Neural cell (in vitro differentiated cells): ENCODE data around the gene RIN1. TPM values are rescaled to one million over a fixed set of nuclear protein-coding genes. Genes with fewer than 3 reads are reported as not detected.
A peak's percentile ranks its signal among the peaks of the same experiment; 100 is the strongest.
"Not testable (repeated sequence)": the region's sequence is repeated elsewhere in the genome, so short reads cannot be mapped to it uniquely, and the experiment has no call there.

Experiments
- H2AFZ ChIP-seq: fragments of 200-600, 300-800 bp; sonication (generic), shearing (Covaris generic); 2 replicates; pipeline ENCODE4 v1.6.0; 2014; ENCODE audit warnings: low read depth, mild to moderate bottlenecking, antibody characterized with exemption, low read length, moderate library complexity
- H3F3A ChIP-seq: fragments of 200-600 bp; shearing (Covaris generic); 2 replicates; pipeline ENCODE4 v1.6.1; 2016; ENCODE audit warnings: mild to moderate bottlenecking, moderate library complexity, mixed read lengths, antibody characterized with exemption, low read length; ENCODE audit not compliant: insufficient read depth, poor library complexity, severe bottlenecking
- H3K27ac ChIP-seq: fragments of 200-600, 300-800 bp; sonication (generic), shearing (Covaris generic); 2 replicates; pipeline ENCODE4 v1.5.1; 2014; ENCODE audit warnings: mild to moderate bottlenecking, low read length, moderate library complexity
- H3K27me3 ChIP-seq: fragments of 300-800, 200-600 bp; sonication (generic), shearing (Covaris generic); 2 replicates; pipeline ENCODE4 v1.6.0; 2014; ENCODE audit warnings: mild to moderate bottlenecking, low read depth, low read length, moderate library complexity; ENCODE audit not compliant: insufficient read depth
- H3K36me3 ChIP-seq: fragments of 300-800, 200-600 bp; sonication (generic), shearing (Covaris generic); 2 replicates; pipeline ENCODE4 v1.5.1; 2014; ENCODE audit warnings: mild to moderate bottlenecking, antibody characterized with exemption, low read length, moderate library complexity; ENCODE audit not compliant: insufficient read depth
- H3K4me2 ChIP-seq: fragments of 300-800, 200-600 bp; sonication (generic), shearing (Covaris generic); 2 replicates; pipeline ENCODE4 v1.6.0; 2014; ENCODE audit warnings: mild to moderate bottlenecking, low read length
- H3K4me3 ChIP-seq: fragments of 300-800, 200-600 bp; sonication (generic), shearing (Covaris generic); 2 replicates; pipeline ENCODE4 v1.5.1; 2014; ENCODE audit warnings: mild to moderate bottlenecking, low read length, moderate library complexity
- H3K79me2 ChIP-seq: fragments of 200-600 bp; shearing (Covaris generic); replicated peaks from 2 replicates; pipeline ENCODE4 v1.6.0; 2014; ENCODE audit warnings: mild to moderate bottlenecking, low read length, moderate library complexity; ENCODE audit not compliant: insufficient read depth
- H3K9ac ChIP-seq: fragments of 300-800, 200-600 bp; sonication (generic), shearing (Covaris generic); 2 replicates; pipeline ENCODE4 v1.6.1; 2016; ENCODE audit warnings: mild to moderate bottlenecking, low read length, mixed read lengths
- H3K9me2 ChIP-seq: fragments of 200-600 bp; shearing (Covaris generic); 2 replicates; pipeline ENCODE4 v1.6.1; 2016; ENCODE audit warnings: mild to moderate bottlenecking, low read length, mixed read lengths; ENCODE audit not compliant: insufficient read depth
- H3K9me3 ChIP-seq: fragments of 200-600, 300-800 bp; sonication (generic), shearing (Covaris generic); 2 replicates; pipeline ENCODE4 v1.6.1; 2016; ENCODE audit warnings: mild to moderate bottlenecking, mixed run types, low read length, moderate library complexity, mixed read lengths
- H4K20me1 ChIP-seq: fragments of 200-600 bp; shearing (Covaris generic); 2 replicates; pipeline ENCODE4 v1.6.1; 2016; ENCODE audit warnings: mild to moderate bottlenecking, mixed run types; ENCODE audit not compliant: insufficient read depth
- MXI1 ChIP-seq: fragments of 450-650 bp; conservative IDR thresholded peaks from 2 replicates; pipeline ENCODE4 v1.6.1; 2014; ENCODE audit warnings: antibody characterized with exemption, mild to moderate bottlenecking; ENCODE audit not compliant: poor library complexity, severe bottlenecking
- RAD21 ChIP-seq: fragments of 450-650 bp; conservative IDR thresholded peaks from 2 replicates; pipeline ENCODE4 v1.6.1; 2014; ENCODE audit warnings: antibody characterized with exemption, mild to moderate bottlenecking, moderate library complexity
- polyA minus RNA-seq: library from RNA; depleted of rRNA, polyadenylated mRNA; stranded (reverse); fragments of >200 nt; gene quantifications from 2 replicates; pipeline ENCODE4 v1.2.3, GENCODE V29; 2014
- polyA plus RNA-seq: library from polyadenylated mRNA; depleted of rRNA; stranded (reverse); fragments of >200 nt; gene quantifications from 2 replicates; pipeline ENCODE4 v1.2.3, GENCODE V29; 2014
- TF ChIP-seq, protein P1 (sequence below): fragments of 450-650 bp; IDR thresholded peaks from 2 replicates; pipeline ENCODE4 v1.5.1; 2014; ENCODE audit warnings: antibody characterized with exemption, mild to moderate bottlenecking, moderate library complexity; ENCODE audit not compliant: poor library complexity, severe bottlenecking

The RIN1 gene, protein sequence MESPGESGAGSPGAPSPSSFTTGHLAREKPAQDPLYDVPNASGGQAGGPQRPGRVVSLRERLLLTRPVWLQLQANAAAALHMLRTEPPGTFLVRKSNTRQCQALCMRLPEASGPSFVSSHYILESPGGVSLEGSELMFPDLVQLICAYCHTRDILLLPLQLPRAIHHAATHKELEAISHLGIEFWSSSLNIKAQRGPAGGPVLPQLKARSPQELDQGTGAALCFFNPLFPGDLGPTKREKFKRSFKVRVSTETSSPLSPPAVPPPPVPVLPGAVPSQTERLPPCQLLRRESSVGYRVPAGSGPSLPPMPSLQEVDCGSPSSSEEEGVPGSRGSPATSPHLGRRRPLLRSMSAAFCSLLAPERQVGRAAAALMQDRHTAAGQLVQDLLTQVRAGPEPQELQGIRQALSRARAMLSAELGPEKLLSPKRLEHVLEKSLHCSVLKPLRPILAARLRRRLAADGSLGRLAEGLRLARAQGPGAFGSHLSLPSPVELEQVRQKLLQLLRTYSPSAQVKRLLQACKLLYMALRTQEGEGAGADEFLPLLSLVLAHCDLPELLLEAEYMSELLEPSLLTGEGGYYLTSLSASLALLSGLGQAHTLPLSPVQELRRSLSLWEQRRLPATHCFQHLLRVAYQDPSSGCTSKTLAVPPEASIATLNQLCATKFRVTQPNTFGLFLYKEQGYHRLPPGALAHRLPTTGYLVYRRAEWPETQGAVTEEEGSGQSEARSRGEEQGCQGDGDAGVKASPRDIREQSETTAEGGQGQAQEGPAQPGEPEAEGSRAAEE
- polyA plus RNA-seq, result 1.4 and 4.2 TPM in 2 replicates
- 0.24 and 1.3 TPM in 2 replicates for polyA minus RNA-seq

DNA sequence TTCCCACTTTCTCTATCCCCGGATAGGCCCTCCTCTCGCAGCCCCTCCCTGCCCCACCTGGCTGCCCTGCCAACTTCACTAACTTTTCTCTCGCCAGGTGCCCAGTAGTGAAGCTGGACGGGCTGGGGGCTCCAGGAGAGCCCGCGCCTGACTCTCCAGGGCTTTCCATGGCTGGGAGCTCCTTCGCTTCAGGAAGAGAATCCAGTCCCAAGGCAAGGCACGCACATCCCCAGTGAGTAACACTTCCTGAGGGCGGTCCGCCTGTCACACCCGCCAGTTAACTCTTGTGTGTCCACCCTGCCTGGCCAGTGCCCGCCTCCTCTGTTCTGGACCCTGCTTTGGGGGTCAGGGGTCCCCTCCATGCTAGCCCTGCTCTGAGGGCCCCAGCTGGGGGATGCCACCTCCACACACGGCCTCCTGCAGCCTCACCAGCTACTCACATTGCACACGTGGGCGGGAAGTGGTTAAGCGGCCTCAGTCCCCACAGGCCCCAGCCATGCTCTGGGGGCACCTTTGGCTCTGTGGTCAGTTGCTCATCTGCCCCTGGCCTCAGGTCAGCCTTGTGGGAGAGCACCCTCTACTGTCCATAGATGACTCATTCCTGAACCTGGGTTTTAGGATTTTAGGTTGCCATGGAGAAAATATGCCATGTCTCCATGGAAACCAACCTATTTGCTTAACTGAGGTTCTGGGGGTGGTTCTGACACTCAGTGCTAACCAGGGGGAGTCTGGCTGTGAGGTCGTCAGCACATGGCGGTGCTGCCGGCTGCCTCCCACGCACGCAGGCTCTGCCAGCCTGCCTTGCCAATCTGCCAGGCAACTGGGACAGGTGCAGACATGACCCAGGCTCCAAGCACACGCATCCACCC lies at the start of gene RIN1:
TSS of gene RIN1 (minus strand) at position 201 of the 869 bp plus-strand sequence. CDS start at position 169, 32 bp downstream.
- Histone ChIP-seq H2AFZ (no peak within 1 kb of the TSS), H3K9me3 (no peaks in the 10 kb centered on the region), H3K4me3 (peak within 1 kb of the TSS; percentile 28), H3K9me2 (no peaks in the 10 kb centered on the region), H3K27ac (no peak within 1 kb of the TSS), H3K79me2 (no peaks in the 10 kb centered on the region), H3K9ac (peak within 1 kb of the TSS; percentile 12), H3F3A (no peaks in the 10 kb centered on the region), H3K36me3 (no peaks in the 10 kb centered on the region), H3K4me2 (no peak within 1 kb of the TSS), H3K27me3 (no peaks in the 10 kb centered on the region), H4K20me1 (no peaks in the 10 kb centered on the region)
- TF ChIP-seq, protein P1, sequence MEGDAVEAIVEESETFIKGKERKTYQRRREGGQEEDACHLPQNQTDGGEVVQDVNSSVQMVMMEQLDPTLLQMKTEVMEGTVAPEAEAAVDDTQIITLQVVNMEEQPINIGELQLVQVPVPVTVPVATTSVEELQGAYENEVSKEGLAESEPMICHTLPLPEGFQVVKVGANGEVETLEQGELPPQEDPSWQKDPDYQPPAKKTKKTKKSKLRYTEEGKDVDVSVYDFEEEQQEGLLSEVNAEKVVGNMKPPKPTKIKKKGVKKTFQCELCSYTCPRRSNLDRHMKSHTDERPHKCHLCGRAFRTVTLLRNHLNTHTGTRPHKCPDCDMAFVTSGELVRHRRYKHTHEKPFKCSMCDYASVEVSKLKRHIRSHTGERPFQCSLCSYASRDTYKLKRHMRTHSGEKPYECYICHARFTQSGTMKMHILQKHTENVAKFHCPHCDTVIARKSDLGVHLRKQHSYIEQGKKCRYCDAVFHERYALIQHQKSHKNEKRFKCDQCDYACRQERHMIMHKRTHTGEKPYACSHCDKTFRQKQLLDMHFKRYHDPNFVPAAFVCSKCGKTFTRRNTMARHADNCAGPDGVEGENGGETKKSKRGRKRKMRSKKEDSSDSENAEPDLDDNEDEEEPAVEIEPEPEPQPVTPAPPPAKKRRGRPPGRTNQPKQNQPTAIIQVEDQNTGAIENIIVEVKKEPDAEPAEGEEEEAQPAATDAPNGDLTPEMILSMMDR, result peak; percentile 53
- TF ChIP-seq RAD21 (peak; percentile 48), MXI1 (no peak)

DNA sequence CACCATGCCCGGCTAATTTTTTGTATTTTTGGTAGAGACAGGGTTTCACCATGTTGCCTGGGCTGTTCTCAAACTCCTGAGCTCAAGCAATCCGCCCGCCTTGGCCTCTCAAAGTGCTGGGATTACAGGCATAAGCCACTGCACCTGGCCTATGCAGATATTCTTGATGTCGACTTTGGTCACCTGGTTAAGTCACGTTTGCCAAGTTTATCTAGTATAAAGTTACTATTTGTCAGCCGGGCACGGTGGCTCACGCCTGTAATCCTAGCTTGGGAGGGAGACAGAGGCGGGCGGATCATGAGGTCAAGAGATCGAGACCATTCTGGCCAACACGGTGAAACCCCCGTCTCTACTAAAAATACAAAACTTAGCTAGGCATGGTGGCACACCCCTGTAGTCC lies 48.1 kb upstream of the RIN1 start:
- H3K36me3 ChIP-seq, H3K9me3 ChIP-seq, H3K9ac ChIP-seq, H2AFZ ChIP-seq, H3K9me2 ChIP-seq, H3F3A ChIP-seq, H4K20me1 ChIP-seq, H3K27ac ChIP-seq, H3K4me3 ChIP-seq, H3K27me3 ChIP-seq, H3K79me2 ChIP-seq, H3K4me2 ChIP-seq: not testable (repeated sequence)

DNA sequence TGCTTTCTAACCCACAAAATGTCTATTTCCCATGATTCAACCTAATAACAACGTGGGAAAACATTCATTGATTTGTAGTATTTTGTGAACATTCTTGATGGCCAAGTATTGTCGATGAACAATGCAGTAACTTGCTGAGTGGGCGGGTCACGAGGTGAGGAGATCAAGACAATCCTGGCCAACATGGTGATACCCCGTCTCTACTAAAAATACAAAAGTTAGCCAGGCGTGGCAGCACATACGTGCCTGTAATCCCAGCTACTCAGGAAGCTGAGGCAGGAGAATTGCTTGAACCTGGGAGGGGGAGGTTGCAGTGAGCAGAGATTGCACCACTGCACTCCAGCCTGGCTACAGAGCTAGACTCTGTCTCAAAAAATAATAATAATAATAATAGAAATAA lies 44.0 kb upstream of the RIN1 start:
- not testable (repeated sequence) for H3K27me3 ChIP-seq, H3F3A ChIP-seq, H3K9me2 ChIP-seq, H3K9ac ChIP-seq, H3K4me2 ChIP-seq, H3K36me3 ChIP-seq, H2AFZ ChIP-seq, H3K27ac ChIP-seq, H3K9me3 ChIP-seq, H4K20me1 ChIP-seq, H3K79me2 ChIP-seq, H3K4me3 ChIP-seq

DNA sequence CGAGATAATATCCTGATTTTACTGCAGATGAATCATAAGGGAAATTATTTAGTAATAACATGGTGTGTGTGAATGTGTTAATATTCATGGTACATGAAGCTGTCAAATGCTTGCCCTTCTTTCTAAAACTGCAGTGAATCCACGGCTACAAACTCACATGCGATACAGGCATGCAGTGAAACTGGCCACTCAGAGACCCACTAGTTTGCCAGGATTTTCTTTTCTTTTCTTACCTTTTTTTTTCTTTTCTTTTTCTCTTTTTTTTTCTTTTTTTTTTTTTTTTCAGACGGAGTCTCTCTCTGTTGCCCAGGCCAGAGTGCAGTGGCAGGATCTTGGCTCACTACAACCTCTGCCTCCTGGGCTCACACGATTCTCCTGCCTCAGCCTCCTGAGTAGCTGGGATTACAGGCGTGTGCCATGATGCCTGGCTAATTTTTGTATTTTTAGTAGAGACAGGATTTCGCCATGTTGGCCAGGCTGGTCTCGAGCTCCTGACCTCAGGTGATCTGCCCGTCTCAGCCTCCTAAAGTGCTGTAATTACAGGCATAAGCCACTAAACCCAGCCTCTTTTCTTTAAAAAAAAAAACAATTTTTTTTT lies 37.6 kb upstream of the RIN1 start:
- not testable (repeated sequence) for H3K9me2 ChIP-seq, H3F3A ChIP-seq, H3K79me2 ChIP-seq, H3K36me3 ChIP-seq, H3K4me2 ChIP-seq, H3K27me3 ChIP-seq, H3K9me3 ChIP-seq, H4K20me1 ChIP-seq, H2AFZ ChIP-seq, H3K27ac ChIP-seq, H3K9ac ChIP-seq, H3K4me3 ChIP-seq
